ENCODE measurements around the gene RIC8B. TPM values are rescaled to one million over a fixed set of nuclear protein-coding genes. Genes with fewer than 3 reads are reported as not detected.

Gene RIC8B
- total RNA-seq, 1 experiment from 2014 or later = 29.0 TPM

DNA sequence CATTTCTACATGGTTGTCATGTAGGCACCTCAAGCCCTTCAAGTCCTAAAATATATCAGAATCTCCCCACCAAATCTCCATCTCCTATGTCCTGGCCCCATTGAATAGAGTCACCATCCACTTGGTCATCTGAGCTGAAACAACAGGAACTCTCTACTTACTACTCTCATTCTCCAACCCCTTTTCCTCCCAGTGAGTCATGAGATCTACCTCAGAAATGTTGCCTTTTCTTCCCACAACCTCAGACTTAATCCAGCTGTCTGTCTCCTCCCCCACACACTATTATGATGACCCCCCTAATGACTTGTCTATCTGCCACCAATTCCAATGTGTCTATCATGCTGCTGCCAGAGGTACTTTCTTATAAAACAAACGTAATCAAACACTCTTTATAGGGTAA lies 108.9 kb downstream of the RIC8B start:
- Mint-ChIP-seq H3K27ac (no peak overlapping the region), H3K9me3 (no peaks in the 10 kb centered on the region), H3K36me3 (ENCODE audit: insufficient read depth in 1 of 3, low read depth in 3 of 3) (peaks cover 6 to 42% (median 25%) of the 10 kb centered on the region in 3 experiments; a peak in 6 of 7 replicates), H3K4me1 (no peaks in the 10 kb centered on the region; a peak in 1 of 4 replicates), H3K27me3 (ENCODE audit: low read depth) (no peaks in the 10 kb centered on the region), H3K4me3 (no peak overlapping the region)
- no peak overlapping the region for H3K14ac ChIP-seq (ENCODE audit: insufficient read depth, low read length)
- no peaks in the 10 kb centered on the region for H3K79me2 ChIP-seq (ENCODE audit: insufficient read depth, low read length)
- H3K4me2 ChIP-seq (ENCODE audit: insufficient read depth, insufficient read length, low read length) = no peak overlapping the region
- H4K8ac ChIP-seq (replicated peaks; ENCODE audit: insufficient read length, low read depth, low read length) = no peak overlapping the region
- no peaks in the 10 kb centered on the region for H3K4me1 ChIP-seq (ENCODE audit: insufficient read depth, low read length)
- no peak overlapping the region for H3K23ac ChIP-seq (ENCODE audit: insufficient read length, low read depth, low read length)
- H3K27ac ChIP-seq (ENCODE audit: insufficient read length, low read depth, low read length) = no peak overlapping the region
- no peak overlapping the region for H2AK5ac ChIP-seq (ENCODE audit: insufficient read length, low read length)
- H3K27me3 ChIP-seq (ENCODE audit: insufficient read depth, low read length) = no peaks in the 10 kb centered on the region
- no peak overlapping the region for H3K18ac ChIP-seq (ENCODE audit: insufficient read length, low read depth, low read length)
- no peak for DNase-seq
- H3K9me3 ChIP-seq (ENCODE audit: control insufficient read depth, low read depth, low read length) = no peaks in the 10 kb centered on the region
- TF ChIP-seq, protein P1, sequence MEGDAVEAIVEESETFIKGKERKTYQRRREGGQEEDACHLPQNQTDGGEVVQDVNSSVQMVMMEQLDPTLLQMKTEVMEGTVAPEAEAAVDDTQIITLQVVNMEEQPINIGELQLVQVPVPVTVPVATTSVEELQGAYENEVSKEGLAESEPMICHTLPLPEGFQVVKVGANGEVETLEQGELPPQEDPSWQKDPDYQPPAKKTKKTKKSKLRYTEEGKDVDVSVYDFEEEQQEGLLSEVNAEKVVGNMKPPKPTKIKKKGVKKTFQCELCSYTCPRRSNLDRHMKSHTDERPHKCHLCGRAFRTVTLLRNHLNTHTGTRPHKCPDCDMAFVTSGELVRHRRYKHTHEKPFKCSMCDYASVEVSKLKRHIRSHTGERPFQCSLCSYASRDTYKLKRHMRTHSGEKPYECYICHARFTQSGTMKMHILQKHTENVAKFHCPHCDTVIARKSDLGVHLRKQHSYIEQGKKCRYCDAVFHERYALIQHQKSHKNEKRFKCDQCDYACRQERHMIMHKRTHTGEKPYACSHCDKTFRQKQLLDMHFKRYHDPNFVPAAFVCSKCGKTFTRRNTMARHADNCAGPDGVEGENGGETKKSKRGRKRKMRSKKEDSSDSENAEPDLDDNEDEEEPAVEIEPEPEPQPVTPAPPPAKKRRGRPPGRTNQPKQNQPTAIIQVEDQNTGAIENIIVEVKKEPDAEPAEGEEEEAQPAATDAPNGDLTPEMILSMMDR (conservative IDR thresholded peaks at IDR 0.05) = no peak
- no peak overlapping the region for H3T11ph ChIP-seq (ENCODE audit: low read length)
- H4K91ac ChIP-seq (ENCODE audit: insufficient read length, low read depth, low read length) = no peak overlapping the region
- no peak overlapping the region for H2BK20ac ChIP-seq (ENCODE audit: low read depth, low read length, poor library complexity, severe bottlenecking)
- no peaks in the 10 kb centered on the region for H4K20me1 ChIP-seq (ENCODE audit: control insufficient read depth, insufficient read depth, insufficient read length)
- no peak overlapping the region for H3K56ac ChIP-seq (ENCODE audit: insufficient read length, low read depth, low read length)
- H2BK120ac ChIP-seq (ENCODE audit: low read depth, low read length, poor library complexity, severe bottlenecking) = no peak overlapping the region
- H3K23me2 ChIP-seq (ENCODE audit: insufficient read length, low read depth, low read length, poor library complexity, severe bottlenecking) = no peaks in the 10 kb centered on the region
- no peak overlapping the region for H3K4ac ChIP-seq (ENCODE audit: low read depth, low read length)
- no peak overlapping the region for H2BK5ac ChIP-seq (ENCODE audit: insufficient read length, low read length)
- WGBS (ENCODE audit: extremely low coverage, insufficient read length, low lambda C conversion rate) = no CpG with 5 or more reads among the region's 1 CpG
- H2BK12ac ChIP-seq (ENCODE audit: insufficient read length, low read depth, low read length) = no peak overlapping the region
- H2AFZ ChIP-seq (ENCODE audit: low read length) = no peak overlapping the region
- no peak overlapping the region for H4K5ac ChIP-seq (ENCODE audit: insufficient read length, low read depth, low read length)
- H2BK15ac ChIP-seq (ENCODE audit: low read depth, low read length) = no peak overlapping the region
- H3K79me1 ChIP-seq (ENCODE audit: insufficient read depth, low read depth, low read length, poor library complexity, severe bottlenecking) = no peaks in the 10 kb centered on the region
- no peak overlapping the region for H3K9ac ChIP-seq (ENCODE audit: extremely low read depth, insufficient read length, low read length)

Data from H9 (cell line).